Esophagus squamous epithelium (tissue), 4 donors: ENCODE measurements around the gene PEF1.

Experiments
- POLR2A ChIP-seq, 4 donors: fragments of 450-650 bp; IDR thresholded peaks; one replicate each; pipeline ENCODE4 v1.6.1; 2017; ENCODE audit warnings: antibody characterized with exemption in 4 of 4, mild to moderate bottlenecking in 4 of 4, moderate library complexity in 3 of 4
- TF ChIP-seq, protein P1 (sequence below), 6 experiments: fragments of 450-650 bp in 4 of 6; fragments of 200-600 bp in 2 of 6; sonication (generic) in 2 of 6; IDR thresholded peaks; one replicate each; pipeline ENCODE4 v1.5.1; 2016 to 2019; ENCODE audit warnings: antibody characterized with exemption in 6 of 6, mild to moderate bottlenecking in 4 of 6, moderate library complexity in 4 of 6

DNA sequence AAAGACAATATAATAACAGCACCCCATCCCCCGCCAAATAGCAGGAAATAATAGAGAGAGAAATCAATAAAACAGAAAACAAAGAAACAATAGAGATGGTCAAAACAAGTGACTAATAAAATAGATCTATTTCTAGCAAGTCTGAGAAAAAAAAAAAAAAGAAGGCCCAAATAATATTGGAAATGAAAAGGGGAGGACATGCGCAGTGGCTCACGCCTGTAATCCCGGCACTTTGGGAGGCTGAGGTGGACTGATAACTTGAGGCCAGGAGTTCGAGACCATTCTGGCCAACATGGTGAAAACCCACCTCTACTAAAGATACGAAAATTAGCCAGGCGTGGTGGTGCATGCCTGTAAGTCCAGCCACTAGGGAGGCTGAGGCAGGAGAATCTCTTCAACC, 45.7 kb downstream of the PEF1 start:
- TF ChIP-seq, protein P1, sequence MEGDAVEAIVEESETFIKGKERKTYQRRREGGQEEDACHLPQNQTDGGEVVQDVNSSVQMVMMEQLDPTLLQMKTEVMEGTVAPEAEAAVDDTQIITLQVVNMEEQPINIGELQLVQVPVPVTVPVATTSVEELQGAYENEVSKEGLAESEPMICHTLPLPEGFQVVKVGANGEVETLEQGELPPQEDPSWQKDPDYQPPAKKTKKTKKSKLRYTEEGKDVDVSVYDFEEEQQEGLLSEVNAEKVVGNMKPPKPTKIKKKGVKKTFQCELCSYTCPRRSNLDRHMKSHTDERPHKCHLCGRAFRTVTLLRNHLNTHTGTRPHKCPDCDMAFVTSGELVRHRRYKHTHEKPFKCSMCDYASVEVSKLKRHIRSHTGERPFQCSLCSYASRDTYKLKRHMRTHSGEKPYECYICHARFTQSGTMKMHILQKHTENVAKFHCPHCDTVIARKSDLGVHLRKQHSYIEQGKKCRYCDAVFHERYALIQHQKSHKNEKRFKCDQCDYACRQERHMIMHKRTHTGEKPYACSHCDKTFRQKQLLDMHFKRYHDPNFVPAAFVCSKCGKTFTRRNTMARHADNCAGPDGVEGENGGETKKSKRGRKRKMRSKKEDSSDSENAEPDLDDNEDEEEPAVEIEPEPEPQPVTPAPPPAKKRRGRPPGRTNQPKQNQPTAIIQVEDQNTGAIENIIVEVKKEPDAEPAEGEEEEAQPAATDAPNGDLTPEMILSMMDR (IDR thresholded peaks at IDR 0.05), result no peak
- TF ChIP-seq POLR2A (IDR thresholded peaks at IDR 0.05), result no peak
